Activated CD4-positive, alpha-beta T cell treated with anti-CD3 and anti-CD28 coated beads, Interleukin-2, amount 10 ng/mL, durations not matched to agents 7 days and 5 days (primary cell): ENCODE measurements around the gene STK38L. TPM values are rescaled to one million over a fixed set of nuclear protein-coding genes. Genes with fewer than 3 reads are reported as not detected.

Experiments used
- CTCF ChIA-PET: fragments of 350-600 bp; sonication (Branson Sonifier 250); formaldehyde crosslinking; loops from one replicate; lab custom pipeline; 2021; ENCODE audit warnings: antibody characterized with exemption; lab: Charles Lee
- POLR2A ChIA-PET: fragments of 350-600 bp; sonication (Branson Sonifier 250); formaldehyde crosslinking; loops from one replicate; lab custom pipeline; 2021; ENCODE audit warnings: antibody characterized with exemption; lab: Charles Lee
- DNase-seq: peaks from one replicate; pipeline ENCODE4 v3.0.0-alpha.2; 2020
- H3K27ac Mint-ChIP-seq: one replicate; pipeline ENCODE4 v1.8.0; 2021; ENCODE audit warnings: mild to moderate bottlenecking, moderate library complexity, mixed read lengths
- H3K27me3 Mint-ChIP-seq: one replicate; pipeline ENCODE4 v1.8.0; 2021; ENCODE audit warnings: mixed read lengths
- H3K36me3 Mint-ChIP-seq: one replicate; pipeline ENCODE4 v1.8.0; 2021; ENCODE audit warnings: low read depth, mixed read lengths
- H3K4me1 Mint-ChIP-seq: one replicate; pipeline ENCODE4 v1.8.0; 2021; ENCODE audit warnings: mixed read lengths
- H3K4me3 Mint-ChIP-seq: one replicate; pipeline ENCODE4 v1.8.0; 2021; ENCODE audit warnings: mild to moderate bottlenecking, moderate library complexity, mixed read lengths
- H3K9me3 Mint-ChIP-seq: one replicate; pipeline ENCODE4 v1.8.0; 2021; ENCODE audit warnings: mixed read lengths
- total RNA-seq, 2 experiments: library from RNA; stranded (reverse); gene quantifications; one replicate each; pipeline ENCODE4 v1.2.3, GENCODE V29; 2021

Gene STK38L
- total RNA-seq, 2 experiments from 2014 or later: 18.2 to 20.4 TPM

GRCh38 chr12:27289414-27289813 lies 45.3 kb downstream of the STK38L start:
- Mint-ChIP-seq H3K36me3 (peaks cover under 1% of the 10 kb centered on the region), H3K9me3 (no peaks in the 10 kb centered on the region), H3K27ac (no peak overlapping the region), H3K4me1 (no peaks in the 10 kb centered on the region), H3K4me3 (no peak overlapping the region), H3K27me3 (no peaks in the 10 kb centered on the region)
- POLR2A ChIA-PET: no interaction called here
- DNase-seq: no peak
- CTCF ChIA-PET: interaction anchor here (0.8 kb wide), 1 partner anchor 147 kb away, joined by 3 read pairs; no protein-coding TSS in a partner anchor

DNA sequence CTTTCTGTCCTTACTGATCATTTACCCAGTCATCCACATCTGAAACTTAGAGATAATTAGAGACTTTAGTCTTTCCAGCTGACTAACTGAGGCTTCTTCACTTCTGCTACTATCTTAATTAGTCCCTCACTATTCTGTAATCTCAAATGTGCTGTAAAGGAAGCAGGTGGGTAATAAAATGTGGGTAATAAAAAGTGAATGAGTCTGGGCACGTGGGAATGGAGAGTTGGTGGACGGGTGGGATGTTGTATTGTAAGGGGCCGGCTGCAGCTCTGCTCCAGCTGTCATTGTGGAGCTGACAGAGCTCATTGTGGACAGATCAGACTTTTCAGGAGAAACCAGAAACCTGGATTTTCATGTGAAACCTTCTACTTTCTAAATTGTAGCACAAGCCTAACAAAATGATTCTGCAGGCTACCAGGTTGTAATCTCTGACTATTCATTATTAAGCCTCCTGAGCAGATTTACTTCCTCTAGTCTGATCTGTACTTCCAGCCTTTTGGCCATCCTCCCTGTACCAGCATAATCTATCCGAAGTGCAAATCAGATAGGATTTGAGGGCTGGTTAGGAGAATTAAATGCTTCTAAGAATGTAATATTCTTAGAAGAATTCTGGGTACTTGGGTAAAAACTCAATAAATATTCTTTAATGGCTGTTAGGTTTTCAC lies 46.5 kb downstream of the STK38L start:
- POLR2A ChIA-PET: no interaction called here
- H3K4me3 Mint-ChIP-seq: no peak overlapping the region

DNA sequence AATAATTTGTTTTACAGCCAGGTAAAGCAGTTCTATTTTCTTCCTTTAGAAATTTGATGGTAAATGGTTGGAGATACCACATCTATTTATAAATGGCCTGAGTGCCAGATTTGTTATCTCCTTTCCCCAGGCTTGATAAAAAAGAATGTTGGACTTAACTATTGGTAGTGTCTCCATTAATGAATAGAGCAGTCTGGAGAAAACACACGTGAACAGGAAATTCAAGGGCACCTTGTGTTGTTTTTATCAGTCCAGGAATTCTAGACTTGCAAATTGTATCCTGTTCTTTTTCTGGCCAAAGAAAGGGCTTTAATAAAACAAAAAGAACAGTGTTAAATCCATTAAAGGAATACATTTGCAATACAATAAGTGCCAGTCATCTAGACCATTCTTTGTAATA lies 47.8 kb downstream of the STK38L start:
- Mint-ChIP-seq H3K4me1 (no peaks in the 10 kb centered on the region), H3K4me3 (no peak overlapping the region), H3K9me3 (no peaks in the 10 kb centered on the region), H3K27ac (no peak overlapping the region), H3K36me3 (peaks cover 3% of the 10 kb centered on the region), H3K27me3 (no peaks in the 10 kb centered on the region)
- DNase-seq: no peak
- ChIA-PET CTCF (interaction anchor here (0.8 kb wide), 1 partner anchor 14 kb away, joined by 4 read pairs; no protein-coding TSS in a partner anchor), POLR2A (no interaction called here)

More for the DNA sequence above, 46.5 kb downstream of the STK38L start:
- CTCF ChIA-PET: interaction anchor here (0.7 to 0.9 kb wide), 2 partner anchors 11 kb away, joined by 3 to 4 read pairs; no protein-coding TSS in a partner anchor
- Mint-ChIP-seq H3K27ac (no peak overlapping the region), H3K36me3 (peaks cover 3% of the 10 kb centered on the region), H3K9me3 (no peaks in the 10 kb centered on the region), H3K27me3 (no peaks in the 10 kb centered on the region), H3K4me1 (no peaks in the 10 kb centered on the region)
- no peak for DNase-seq

- H3K27ac Mint-ChIP-seq: no peak overlapping the region
- H3K4me1 Mint-ChIP-seq: no peaks in the 10 kb centered on the region
- POLR2A ChIA-PET: no interaction called here
- H3K4me3 Mint-ChIP-seq: no peak overlapping the region
- CTCF ChIA-PET: interaction anchor here (0.8 kb wide), 1 partner anchor 13 kb away, joined by 4 read pairs; no protein-coding TSS in a partner anchor
- no peaks in the 10 kb centered on the region for H3K27me3 Mint-ChIP-seq
- H3K9me3 Mint-ChIP-seq: no peaks in the 10 kb centered on the region
- H3K36me3 Mint-ChIP-seq: peaks cover 3% of the 10 kb centered on the region
- DNase-seq: no peak
These were observed 48.6 kb downstream of the STK38L start for GRCh38 chr12:27292718-27293117.

DNA sequence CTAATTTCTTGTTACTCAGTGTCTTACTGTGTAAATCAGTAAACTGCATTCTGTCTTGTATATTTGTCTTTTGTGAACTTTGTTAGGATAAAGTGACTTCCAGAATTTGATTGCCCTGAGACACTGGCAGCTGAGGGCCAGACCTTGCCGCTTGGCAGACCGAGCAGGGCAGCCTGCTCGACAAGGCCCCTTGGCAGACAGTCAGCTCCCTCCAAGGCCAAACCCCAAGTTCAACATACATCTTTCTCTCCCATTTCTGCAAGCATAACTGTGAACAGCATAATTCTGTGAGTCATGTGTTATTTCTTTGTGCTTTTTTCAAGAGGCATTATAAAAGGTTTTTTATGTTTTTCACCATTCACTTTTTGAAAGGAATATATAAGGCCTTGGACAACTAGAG lies 49.4 kb downstream of the STK38L start:
- H3K27ac Mint-ChIP-seq: no peak overlapping the region
- H3K9me3 Mint-ChIP-seq: no peaks in the 10 kb centered on the region
- ChIA-PET CTCF (no interaction called here), POLR2A (no interaction called here)
- H3K4me3 Mint-ChIP-seq: no peak overlapping the region
- peaks cover 3% of the 10 kb centered on the region for H3K36me3 Mint-ChIP-seq
- H3K27me3 Mint-ChIP-seq: no peaks in the 10 kb centered on the region
- H3K4me1 Mint-ChIP-seq: no peaks in the 10 kb centered on the region
- no peak for DNase-seq

- Mint-ChIP-seq H3K9me3 (no peaks in the 10 kb centered on the region), H3K4me3 (no peak overlapping the region), H3K4me1 (peaks cover 2% of the 10 kb centered on the region), H3K36me3 (peaks cover 15% of the 10 kb centered on the region), H3K27ac (no peak overlapping the region), H3K27me3 (no peaks in the 10 kb centered on the region)
- POLR2A ChIA-PET: no interaction called here
- CTCF ChIA-PET: interaction anchor here (1.0 to 2.3 kb wide), 5 partner anchors 10 to 175 kb away, joined by 3 to 15 read pairs (median 4); no protein-coding TSS in a partner anchor
- DNase-seq: no peak
These were observed 52.6 kb downstream of the STK38L start for GRCh38 chr12:27296674-27297073.

DNA sequence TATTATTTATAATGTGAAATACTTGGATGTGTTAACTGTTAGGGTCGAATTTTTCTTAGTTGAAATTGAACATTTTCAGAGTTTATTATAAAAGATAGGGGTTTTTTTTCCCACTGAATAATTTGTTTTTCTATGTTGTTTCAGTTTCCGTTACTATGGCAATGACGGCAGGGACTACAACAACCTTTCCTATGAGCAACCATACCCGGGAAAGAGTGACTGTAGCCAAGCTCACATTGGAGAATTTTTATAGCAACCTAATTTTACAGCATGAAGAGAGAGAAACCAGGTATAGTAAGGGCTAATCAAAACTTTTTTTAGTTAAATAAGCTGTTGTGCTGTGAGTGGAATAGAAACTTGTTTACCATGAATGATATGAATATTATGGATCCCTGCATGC lies 53.5 kb downstream of the STK38L start:
- Mint-ChIP-seq H3K4me1 (peaks cover 2% of the 10 kb centered on the region), H3K27me3 (no peaks in the 10 kb centered on the region), H3K27ac (no peak overlapping the region), H3K36me3 (peaks cover 17% of the 10 kb centered on the region), H3K9me3 (no peaks in the 10 kb centered on the region), H3K4me3 (no peak overlapping the region)
- no peak for DNase-seq
- ChIA-PET POLR2A (no interaction called here), CTCF (interaction anchor here (1.0 to 2.3 kb wide), 4 partner anchors 9 to 282 kb away, joined by 4 to 15 read pairs (median 4); no protein-coding TSS in a partner anchor)

DNA sequence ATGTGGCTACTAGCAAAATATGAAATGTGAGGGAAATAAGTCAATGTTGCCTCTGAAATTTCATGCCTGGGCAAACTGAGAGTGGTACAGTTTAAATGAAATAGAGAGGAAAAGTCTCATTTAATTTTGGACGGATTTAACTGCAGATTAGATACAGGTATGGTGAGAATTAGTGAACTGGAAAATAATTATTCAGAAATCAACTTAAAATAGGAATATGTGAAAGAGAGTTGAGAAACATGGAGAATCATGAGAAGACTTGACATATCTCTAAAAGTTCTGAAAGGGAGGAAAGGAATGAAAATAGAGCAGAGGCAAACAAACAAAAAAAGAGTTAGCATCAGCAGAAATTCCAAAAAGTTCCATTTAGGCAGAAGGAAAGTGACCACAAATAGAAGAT lies 55.0 kb downstream of the STK38L start:
- no peak for DNase-seq
- Mint-ChIP-seq H3K27me3 (no peaks in the 10 kb centered on the region), H3K4me1 (peaks cover 2% of the 10 kb centered on the region), H3K9me3 (no peaks in the 10 kb centered on the region), H3K36me3 (peaks cover 19% of the 10 kb centered on the region), H3K4me3 (no peak overlapping the region), H3K27ac (no peak overlapping the region)
- CTCF ChIA-PET: no interaction called here
- POLR2A ChIA-PET: no interaction called here

DNA sequence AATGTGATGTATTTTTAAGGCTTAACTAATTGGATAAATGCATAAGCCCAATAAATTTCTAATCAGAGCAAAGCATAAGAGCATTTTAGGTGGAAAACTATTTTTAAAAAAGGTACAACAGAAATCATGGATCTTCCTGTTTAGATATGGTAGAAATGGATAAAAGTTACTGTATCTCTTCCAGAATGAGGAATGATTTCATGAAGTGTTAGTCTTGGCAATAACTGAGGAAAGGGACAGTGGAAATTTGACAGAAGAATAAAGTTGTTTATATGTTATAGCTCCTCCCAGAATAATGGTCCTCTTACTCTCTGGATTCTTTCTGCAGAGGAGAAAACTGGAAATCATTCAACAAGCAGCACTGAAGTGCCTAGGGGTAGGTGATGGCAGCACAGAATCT lies 56.1 kb downstream of the STK38L start:
- Mint-ChIP-seq H3K4me3 (no peak overlapping the region), H3K9me3 (no peaks in the 10 kb centered on the region), H3K4me1 (peaks cover 2% of the 10 kb centered on the region), H3K36me3 (peaks cover 15% of the 10 kb centered on the region), H3K27me3 (no peaks in the 10 kb centered on the region), H3K27ac (no peak overlapping the region)
- ChIA-PET CTCF (no interaction called here), POLR2A (no interaction called here)
- DNase-seq: no peak

DNA sequence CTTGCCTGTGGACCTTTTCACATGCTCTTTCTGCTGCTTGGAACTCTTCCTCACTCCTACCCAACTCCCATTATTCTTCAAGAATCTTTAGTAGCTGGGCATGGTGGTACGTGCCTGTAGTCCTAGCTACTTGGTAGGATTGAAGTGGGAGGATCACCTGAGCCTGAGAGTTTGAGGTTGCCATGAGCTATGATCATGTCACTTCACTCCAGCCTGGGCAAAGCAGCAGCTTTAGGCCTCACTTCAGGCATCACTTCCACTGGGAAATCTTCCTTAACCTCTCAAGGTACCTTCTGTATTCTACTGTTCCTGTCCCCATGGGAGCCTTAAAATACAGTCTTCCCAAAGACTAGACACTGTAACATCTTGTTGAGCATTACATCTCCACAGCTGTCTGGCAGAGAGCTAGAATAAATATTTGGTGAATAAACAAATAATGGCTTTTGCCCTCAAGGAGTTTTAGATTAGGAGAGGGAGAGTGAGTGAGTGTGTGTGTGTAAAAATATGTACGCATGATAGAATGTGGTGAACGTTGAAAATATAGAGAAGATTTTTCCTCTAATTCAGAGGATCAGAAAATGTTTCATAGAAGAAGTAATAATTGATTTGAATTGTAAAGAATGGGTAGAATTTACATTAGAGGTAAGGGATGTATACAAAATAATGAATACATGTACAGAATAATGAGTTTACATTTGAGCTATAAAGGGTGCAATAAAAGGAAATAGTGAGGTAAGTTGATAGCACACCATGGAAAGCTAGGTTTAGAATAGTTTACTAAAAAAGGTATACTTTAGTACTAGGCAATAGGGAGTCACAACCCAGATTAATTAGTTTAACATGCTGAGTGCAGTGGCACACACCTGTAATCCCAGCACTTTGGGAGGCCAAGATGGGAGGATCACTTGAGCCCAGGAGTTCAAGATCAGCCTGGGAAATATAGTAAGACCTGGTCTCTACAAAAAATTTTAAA lies 59.3 kb downstream of the STK38L start:
- H3K9me3 Mint-ChIP-seq: no peaks in the 10 kb centered on the region
- H3K27me3 Mint-ChIP-seq: no peaks in the 10 kb centered on the region
- H3K27ac Mint-ChIP-seq: no peak overlapping the region
- POLR2A ChIA-PET: no interaction called here
- H3K4me1 Mint-ChIP-seq: peaks cover 8% of the 10 kb centered on the region
- no peak for DNase-seq
- CTCF ChIA-PET: interaction anchor here (0.6 to 3.2 kb wide), 5 partner anchors 55 to 374 kb away, joined by 3 to 31 read pairs (median 4); partner anchors contain the start of gene TM7SF3
- H3K4me3 Mint-ChIP-seq: no peak overlapping the region
- H3K36me3 Mint-ChIP-seq: peaks cover 15% of the 10 kb centered on the region

- DNase-seq: no peak
- peaks cover 15% of the 10 kb centered on the region for H3K4me1 Mint-ChIP-seq
- H3K4me3 Mint-ChIP-seq: no peak overlapping the region
- no peaks in the 10 kb centered on the region for H3K27me3 Mint-ChIP-seq
- no peaks in the 10 kb centered on the region for H3K9me3 Mint-ChIP-seq
- ChIA-PET CTCF (interaction anchor here (0.7 to 3.2 kb wide), 6 partner anchors 8 to 877 kb away, joined by 3 to 31 read pairs (median 8); partner anchors contain the start of gene TM7SF3), POLR2A (no interaction called here)
- peaks cover 14% of the 10 kb centered on the region for H3K36me3 Mint-ChIP-seq
- H3K27ac Mint-ChIP-seq: no peak overlapping the region
These were observed 60.8 kb downstream of the STK38L start for GRCh38 chr12:27304856-27305255.

GRCh38 chr12:27305673-27306456 lies 61.8 kb downstream of the STK38L start:
- ChIA-PET POLR2A (interaction anchor here (0.7 kb wide), 1 partner anchor 20 kb away, joined by 3 read pairs; no protein-coding TSS in a partner anchor), CTCF (interaction anchor here (0.6 to 3.2 kb wide), 17 partner anchors 9 to 474 kb away, joined by 3 to 31 read pairs (median 4); partner anchors contain the start of genes STK38L and TM7SF3)
- Mint-ChIP-seq H3K27me3 (no peaks in the 10 kb centered on the region), H3K36me3 (peaks cover 16% of the 10 kb centered on the region), H3K4me1 (peaks cover 17% of the 10 kb centered on the region), H3K9me3 (no peaks in the 10 kb centered on the region), H3K4me3 (no peak overlapping the region), H3K27ac (no peak overlapping the region)
- no peak for DNase-seq
